Liver (tissue), 9 donors: Measurements from ENCODE around the gene POU4F2. TPM values are rescaled to one million over a fixed set of nuclear protein-coding genes. Genes with fewer than 3 reads are reported as not detected.

ENCODE experiments used
- DNase-seq: peaks from one replicate; pipeline ENCODE4 v3.0.0-alpha.2; 2017; ENCODE audit warnings: low spot score
- H3K27ac ChIP-seq, 2 donors: one replicate each; pipeline ENCODE4 v1.7.0; 2013; ENCODE audit warnings: inconsistent platforms in 2 of 2, low read length in 2 of 2, control low read depth in 1 of 2, low read depth in 1 of 2, mild to moderate bottlenecking in 1 of 2
- H3K27me3 ChIP-seq, 4 donors: one replicate each; pipeline versions ENCODE4 v1.6.1 to v1.7.0; 2013; ENCODE audit warnings: low read length in 3 of 4, inconsistent platforms in 1 of 4, mild to moderate bottlenecking in 1 of 4, moderate library complexity in 1 of 4; ENCODE audit not compliant: control insufficient read depth in 4 of 4, insufficient read depth in 4 of 4
- H3K36me3 ChIP-seq, 4 donors: one replicate each; pipeline versions ENCODE4 v1.6.1 to v1.7.0; 2013; ENCODE audit warnings: low read length in 3 of 4, mild to moderate bottlenecking in 3 of 4, low read depth in 1 of 4, moderate library complexity in 1 of 4; ENCODE audit not compliant: control insufficient read depth in 4 of 4, insufficient read depth in 3 of 4
- H3K4me1 ChIP-seq, 4 donors: one replicate each; pipeline versions ENCODE4 v1.6.1 to v1.7.0; 2013; ENCODE audit warnings: low read length in 3 of 4, mild to moderate bottlenecking in 3 of 4, moderate library complexity in 1 of 4; ENCODE audit not compliant: control insufficient read depth in 4 of 4, insufficient read depth in 4 of 4
- H3K4me3 ChIP-seq, 3 donors: one replicate each; pipeline versions ENCODE4 v1.6.1 to v1.7.0; 2013; ENCODE audit warnings: low read length in 3 of 3, control low read depth in 1 of 3, low read depth in 1 of 3, mild to moderate bottlenecking in 1 of 3
- H3K9ac ChIP-seq, 2 donors: one replicate each; pipeline ENCODE4 v1.7.0; 2013; ENCODE audit warnings: low read length in 2 of 2, mild to moderate bottlenecking in 2 of 2, moderate library complexity in 2 of 2, control low read depth in 1 of 2, low read depth in 1 of 2
- H3K9me3 ChIP-seq, 4 donors: one replicate each; pipeline versions ENCODE4 v1.6.1 to v1.7.0; 2013; ENCODE audit warnings: low read length in 3 of 4; ENCODE audit not compliant: control insufficient read depth in 4 of 4
- ATF3 ChIP-seq: IDR thresholded peaks from 2 replicates; pipeline ENCODE4 v1.6.1; 2016; ENCODE audit warnings: antibody characterized with exemption
- CTCF ChIP-seq: fragments of 150-350 bp; IDR thresholded peaks from 2 replicates; pipeline ENCODE4 v1.5.1; 2017; ENCODE audit warnings: improper control_type of control experiment, low read depth, low read length; ENCODE audit not compliant: missing input control
- EGR1 ChIP-seq, 2 donors: IDR thresholded peaks; 2 replicates each; pipeline ENCODE4 v1.6.1; 2016 to 2018; ENCODE audit warnings: antibody characterized with exemption in 2 of 2, low read depth in 2 of 2
- FOXA1 ChIP-seq: IDR thresholded peaks from 2 replicates; pipeline ENCODE4 v1.6.1; 2016; ENCODE audit warnings: antibody characterized with exemption
- FOXA2 ChIP-seq: IDR thresholded peaks from 2 replicates; pipeline ENCODE4 v1.6.1; 2016; ENCODE audit warnings: antibody characterized with exemption
- GABPA ChIP-seq, 2 donors: IDR thresholded peaks in 1 of 2; conservative IDR thresholded peaks in 1 of 2; 2 replicates each; pipeline ENCODE4 v1.6.1; 2016; ENCODE audit warnings: antibody characterized with exemption in 2 of 2, mild to moderate bottlenecking in 1 of 2, moderate library complexity in 1 of 2
- HNF4A ChIP-seq, 2 donors: conservative IDR thresholded peaks; 2 replicates each; pipeline ENCODE4 v1.6.1; 2016; ENCODE audit warnings: antibody characterized with exemption in 2 of 2, mild to moderate bottlenecking in 2 of 2
- HNF4G ChIP-seq: IDR thresholded peaks from 2 replicates; pipeline ENCODE4 v1.6.1; 2016; ENCODE audit warnings: antibody characterized with exemption
- JUND ChIP-seq, 2 donors: IDR thresholded peaks; 2 replicates each; pipeline ENCODE4 v1.6.1; 2016; ENCODE audit warnings: antibody characterized with exemption in 2 of 2
- MAX ChIP-seq: IDR thresholded peaks from 2 replicates; pipeline ENCODE4 v1.6.1; 2016; ENCODE audit warnings: antibody characterized with exemption
- NR2F2 ChIP-seq: IDR thresholded peaks from 2 replicates; pipeline ENCODE4 v1.6.1; 2016; ENCODE audit warnings: antibody characterized with exemption
- RAD21 ChIP-seq, 2 donors: IDR thresholded peaks; 2 replicates each; pipeline ENCODE4 v1.6.1; 2016; ENCODE audit warnings: antibody characterized with exemption in 2 of 2, mild to moderate bottlenecking in 2 of 2
- REST ChIP-seq: IDR thresholded peaks from 2 replicates; pipeline ENCODE4 v1.6.1; 2016; ENCODE audit warnings: antibody characterized with exemption, mild to moderate bottlenecking
- RXRA ChIP-seq, 2 donors: IDR thresholded peaks; 2 replicates each; pipeline ENCODE4 v1.6.1; 2017 to 2018; ENCODE audit warnings: antibody characterized with exemption in 2 of 2, mild to moderate bottlenecking in 1 of 2
- SP1 ChIP-seq: IDR thresholded peaks from 2 replicates; pipeline ENCODE4 v1.6.1; 2018; ENCODE audit warnings: antibody characterized with exemption, mild to moderate bottlenecking
- TAF1 ChIP-seq: conservative IDR thresholded peaks from 2 replicates; pipeline ENCODE4 v1.6.1; 2016; ENCODE audit warnings: antibody characterized with exemption, mild to moderate bottlenecking
- YY1 ChIP-seq: IDR thresholded peaks from 2 replicates; pipeline ENCODE4 v1.6.1; 2016; ENCODE audit warnings: antibody characterized with exemption, mild to moderate bottlenecking
- ZBTB33 ChIP-seq: IDR thresholded peaks from 2 replicates; pipeline ENCODE4 v1.6.1; 2016; ENCODE audit warnings: antibody characterized with exemption
- WGBS: extraction: QIAGEN DNeasy Blood & Tissue Kit; methylation state at CpG from one replicate; pipeline ENCODE4 v1.1.7; 2013; 5-methylcytosine and 5-hydroxymethylcytosine counted together
- polyA plus RNA-seq, 2 donors: library from polyadenylated mRNA; stranded (reverse) in 1 of 2; unstranded in 1 of 2; fragments of 200-250 nt in 1 of 2; fragments of >200 nt in 1 of 2; fragmentation: Nextera tagmentation in 1 of 2; extraction: Ambion mirVana in 1 of 2; gene quantifications; one replicate each; pipeline versions ENCODE4 v1.2.1 to v1.2.3, GENCODE V29; 2013 to 2015
- total RNA-seq, 2 donors: library from RNA; depleted of rRNA; stranded (reverse); fragments of >200 nt; gene quantifications; one replicate each; pipeline ENCODE4 v1.2.3, GENCODE V29; 2014
- donor health status: healthy.
- donor health status: healthy.
- donor health status: healthy.
- donor health status: healthy.
- donor health status: healthy.

POU4F2 gene
- total and polyA plus RNA-seq, 4 donors = not detected

- no peaks in the 10 kb centered on the region for H3K36me3 ChIP-seq
- TF ChIP-seq MAX (no peak), TAF1 (no peak), JUND (IDR thresholded peaks at IDR 0.05) (no peak), FOXA1 (no peak), REST (no peak), ATF3 (no peak), NR2F2 (no peak), CTCF (no peak)
- no peak for DNase-seq
- peaks cover 3 to 30% (median 27%) of the 10 kb centered on the region in 4 donors for H3K27me3 ChIP-seq
- H3K9ac ChIP-seq = no peak overlapping the region
- H3K4me3 ChIP-seq = peak overlapping the region in 1 of 3 donors; percentile 18
- no peak overlapping the region for H3K27ac ChIP-seq
- H3K9me3 ChIP-seq = peaks cover 0 to 12% (median 3%) of the 10 kb centered on the region in 4 donors
- WGBS = 4% methylated on average over 34 of the region's 34 CpGs
- peaks cover 0 to 11% (median 5%) of the 10 kb centered on the region in 4 donors for H3K4me1 ChIP-seq
Measured at GRCh38 chr4:146638333-146638785, 334 bp upstream of the POU4F2 start.

- Histone ChIP-seq H3K9ac (no peak overlapping the region), H3K9me3 (peaks cover 0 to 12% (median 3%) of the 10 kb centered on the region in 4 donors), H3K27ac (no peak overlapping the region), H3K4me1 (peaks cover 0 to 11% (median 5%) of the 10 kb centered on the region in 4 donors), H3K27me3 (peaks cover 2 to 29% (median 24%) of the 10 kb centered on the region in 4 donors), H3K4me3 (no peak overlapping the region), H3K36me3 (no peaks in the 10 kb centered on the region)
- WGBS = 5% methylated on average over 20 of the region's 20 CpGs
- no peak for DNase-seq
- TF ChIP-seq JUND (IDR thresholded peaks at IDR 0.05) = no peak
- no peak for TF ChIP-seq ATF3
- TF ChIP-seq HNF4A (conservative IDR thresholded peaks at IDR 0.05) = no peak
- TF ChIP-seq MAX = no peak
- no peak for TF ChIP-seq EGR1 (IDR thresholded peaks at IDR 0.05; ENCODE audit: low read depth in 2 of 2)
- TF ChIP-seq GABPA (IDR thresholded peaks at IDR 0.05 in 1 of 2, conservative IDR thresholded peaks at IDR 0.05 in 1 of 2) = no peak
- no peak for TF ChIP-seq CTCF
- no peak for TF ChIP-seq HNF4G
- TF ChIP-seq FOXA1 = no peak
- TF ChIP-seq RAD21 (IDR thresholded peaks at IDR 0.05) = no peak
- no peak for TF ChIP-seq FOXA2
- TF ChIP-seq ZBTB33 = no peak
- no peak for TF ChIP-seq YY1
- TF ChIP-seq SP1 = no peak
- TF ChIP-seq TAF1 = no peak
- no peak for TF ChIP-seq RXRA (IDR thresholded peaks at IDR 0.05)
Measured at GRCh38 chr4:146639506-146639932, 826 bp downstream of the POU4F2 start.
